GM23338 (cell line): ENCODE data around the gene FHIP1B. TPM values are rescaled to one million over a fixed set of nuclear protein-coding genes. Genes with fewer than 3 reads are reported as not detected.

ENCODE experiments used
- ATAC-seq: fragments of 200-7000 bp; cut with Tn5 transposase; 3 replicates; pipeline ENCODE4 v1.9.1; 2020
- DNase-seq: peaks from one replicate; pipeline ENCODE4 v3.0.0-alpha.2; 2015; ENCODE audit warnings: low spot score
- H2AFZ ChIP-seq: fragments of 200-600 bp; sonication (generic); 2 replicates; pipeline ENCODE4 v1.8.0; 2016; ENCODE audit warnings: antibody characterized with exemption, mild to moderate bottlenecking, moderate library complexity
- H3F3A ChIP-seq: fragments of 200-600 bp; sonication (generic); replicated peaks from 2 replicates; pipeline ENCODE4 v1.8.0; 2017; ENCODE audit warnings: antibody characterized with exemption, mixed run types, low read depth
- H3K27ac ChIP-seq: fragments of 200-600 bp; sonication (generic); 2 replicates; pipeline ENCODE4 v1.6.1; 2016; ENCODE audit warnings: low read depth
- H3K27me3 ChIP-seq: fragments of 200-600 bp; sonication (generic); 2 replicates; pipeline ENCODE4 v1.8.0; 2016; ENCODE audit warnings: mild to moderate bottlenecking, mixed run types, moderate library complexity; ENCODE audit not compliant: insufficient read depth
- H3K36me3 ChIP-seq: fragments of 200-600 bp; sonication (generic); 2 replicates; pipeline ENCODE4 v1.8.0; 2016; ENCODE audit warnings: mild to moderate bottlenecking; ENCODE audit not compliant: insufficient read depth
- H3K4me1 ChIP-seq: fragments of 200-600 bp; sonication (generic); 2 replicates; pipeline ENCODE4 v1.8.0; 2016; ENCODE audit warnings: mild to moderate bottlenecking, moderate library complexity; ENCODE audit not compliant: insufficient read depth
- H3K4me2 ChIP-seq: fragments of 200-600 bp; sonication (generic); 2 replicates; pipeline ENCODE4 v1.7.1; 2017; ENCODE audit warnings: mixed run types
- H3K4me3 ChIP-seq: fragments of 200-600 bp; sonication (generic); 2 replicates; pipeline ENCODE4 v1.6.1; 2016; ENCODE audit warnings: mixed run types
- H3K79me2 ChIP-seq: fragments of 200-600 bp; sonication (generic); replicated peaks from 2 replicates; pipeline ENCODE4 v1.8.0; 2017; ENCODE audit warnings: mild to moderate bottlenecking; ENCODE audit not compliant: insufficient read depth
- H3K9me2 ChIP-seq: fragments of 200-600 bp; sonication (generic); 2 replicates; pipeline ENCODE4 v1.8.0; 2017; ENCODE audit not compliant: insufficient read depth
- H4K20me1 ChIP-seq: fragments of 200-600 bp; sonication (generic); replicated peaks from 2 replicates; pipeline ENCODE4 v1.8.0; 2017; ENCODE audit warnings: mild to moderate bottlenecking; ENCODE audit not compliant: insufficient read depth
- H3K27ac Mint-ChIP-seq: 2 replicates; pipeline ENCODE4 v1.8.0; 2020; ENCODE audit warnings: inconsistent platforms, mild to moderate bottlenecking, moderate library complexity, mixed read lengths
- H3K27me3 Mint-ChIP-seq: 3 replicates; pipeline ENCODE4 v1.8.0; 2022; ENCODE audit warnings: low read depth, mild to moderate bottlenecking, moderate library complexity, mixed read lengths, inconsistent platforms; ENCODE audit not compliant: insufficient read depth, poor library complexity
- H3K36me3 Mint-ChIP-seq: 3 replicates; pipeline ENCODE4 v1.8.0; 2021; ENCODE audit warnings: low read depth, mild to moderate bottlenecking, inconsistent platforms, moderate library complexity, mixed read lengths
- H3K4me1 Mint-ChIP-seq: 3 replicates; pipeline ENCODE4 v1.8.0; 2020; ENCODE audit warnings: mild to moderate bottlenecking, inconsistent platforms, mixed read lengths
- H3K4me3 Mint-ChIP-seq: 3 replicates; pipeline ENCODE4 v1.8.0; 2021; ENCODE audit warnings: moderate library complexity, mild to moderate bottlenecking, inconsistent platforms, mixed read lengths
- H3K9me3 Mint-ChIP-seq: 3 replicates; pipeline ENCODE4 v1.8.0; 2020; ENCODE audit warnings: moderate library complexity, mild to moderate bottlenecking, inconsistent platforms, mixed read lengths
- CREB1 ChIP-seq: fragments of 250-450 bp; sonication (Bioruptor Pico); IDR thresholded peaks from 2 replicates; pipeline ENCODE4 v1.5.0; 2020; ENCODE audit warnings: low read depth, mild to moderate bottlenecking, moderate library complexity
- EZH2 ChIP-seq: fragments of 200-600 bp; sonication (generic); IDR thresholded peaks from one replicate; pipeline ENCODE4 v1.8.0; 2017; ENCODE audit warnings: antibody characterized with exemption, mild to moderate bottlenecking, low read depth; ENCODE audit not compliant: unreplicated experiment
- EZH2phosphoT487 ChIP-seq: fragments of 200-600 bp; sonication (generic); IDR thresholded peaks from one replicate; pipeline ENCODE4 v1.8.1; 2018; ENCODE audit warnings: antibody characterized with exemption; ENCODE audit not compliant: unreplicated experiment
- JUNB ChIP-seq: IDR thresholded peaks from one replicate; pipeline ENCODE4 v1.6.1; 2016; ENCODE audit warnings: antibody characterized with exemption; ENCODE audit not compliant: unreplicated experiment
- NANOG ChIP-seq: IDR thresholded peaks from 2 replicates; pipeline ENCODE4 v1.6.1; 2016; ENCODE audit warnings: antibody characterized with exemption, borderline replicate concordance
- POLR2AphosphoS5 ChIP-seq: IDR thresholded peaks from 2 replicates; pipeline ENCODE4 v1.6.1; 2016; ENCODE audit warnings: antibody characterized with exemption, low read depth
- STAT1 ChIP-seq: IDR thresholded peaks from one replicate; pipeline ENCODE4 v1.6.1; 2016; ENCODE audit warnings: antibody characterized with exemption; ENCODE audit not compliant: unreplicated experiment
- ZNF114 ChIP-seq: fragments of 250-450 bp; sonication (Bioruptor Pico); IDR thresholded peaks from 2 replicates; pipeline ENCODE4 v1.5.0; 2020; ENCODE audit warnings: mild to moderate bottlenecking, moderate library complexity
- ZNF331 ChIP-seq: fragments of 250-450 bp; sonication (Bioruptor Pico); IDR thresholded peaks from 2 replicates; pipeline ENCODE4 v1.5.0; 2020; ENCODE audit warnings: low read depth, mild to moderate bottlenecking, moderate library complexity
- polyA plus RNA-seq: library from polyadenylated mRNA; unstranded; fragments of >200 nt; fragmentation: Nextera tagmentation; extraction: Ambion mirVana; gene quantifications from 2 replicates; pipeline ENCODE4 v1.2.1, GENCODE V29; 2016
- total RNA-seq: library from RNA; depleted of rRNA; stranded (reverse); fragments of >200 nt; shearing (Covaris generic); gene quantifications from 2 replicates; pipeline ENCODE4 v1.2.3, GENCODE V29; 2014
- TF ChIP-seq, protein P1 (sequence below): IDR thresholded peaks from one replicate; pipeline ENCODE4 v1.6.1; 2018; ENCODE audit warnings: antibody characterized with exemption; ENCODE audit not compliant: unreplicated experiment
- TF ChIP-seq, protein P2 (sequence below), 2 experiments: fragments of 200-600 bp in 1 of 2; sonication (generic) in 1 of 2; conservative IDR thresholded peaks; 2 replicates each; pipeline versions ENCODE4 v1.5.1 to v1.6.1; 2016 to 2017; ENCODE audit warnings: antibody characterized with exemption in 2 of 2, low read depth in 2 of 2, mild to moderate bottlenecking in 2 of 2, moderate library complexity in 1 of 2
- TF ChIP-seq, protein P3 (sequence below): fragments of 250-450 bp; sonication (Bioruptor Pico); IDR thresholded peaks from 2 replicates; pipeline ENCODE4 v1.5.0; 2020; ENCODE audit warnings: mild to moderate bottlenecking, moderate library complexity
- TF ChIP-seq, protein P4 (sequence below): IDR thresholded peaks from 2 replicates; pipeline ENCODE4 v1.6.1; 2016; ENCODE audit warnings: antibody characterized with exemption

FHIP1B gene
- total and polyA plus RNA-seq, 2 experiments from 2014 or later, result 10.3 to 34.5 TPM

DNA sequence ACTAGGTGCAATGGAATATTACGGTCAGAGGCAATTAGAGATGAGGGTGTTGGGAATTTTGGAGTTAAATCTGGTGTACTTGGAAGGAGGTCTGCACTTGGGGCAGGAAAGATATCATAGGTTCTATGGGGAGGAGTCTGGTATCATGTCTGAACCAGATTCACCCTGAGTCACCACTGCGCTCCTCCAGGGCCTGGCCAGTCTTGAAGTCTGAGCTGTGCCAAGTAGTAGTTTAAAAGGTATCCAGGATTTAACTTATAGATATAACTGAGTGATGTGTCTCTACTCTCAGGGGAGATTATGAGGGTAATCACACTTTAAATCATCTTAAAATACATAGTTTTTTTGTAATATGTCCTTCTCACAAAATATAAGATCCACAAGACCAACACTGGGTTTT is 11.1 kb upstream of the FHIP1B start:
- Histone ChIP-seq H3F3A (no peaks in the 10 kb centered on the region), H4K20me1 (no peaks in the 10 kb centered on the region), H2AFZ (no peak overlapping the region), H3K4me2 (no peak overlapping the region), H3K4me3 (no peak overlapping the region), H3K9me2 (no peaks in the 10 kb centered on the region), H3K79me2 (no peaks in the 10 kb centered on the region), H3K4me1 (no peaks in the 10 kb centered on the region), H3K27me3 (no peaks in the 10 kb centered on the region), H3K27ac (no peak overlapping the region), H3K36me3 (no peaks in the 10 kb centered on the region)
- Mint-ChIP-seq H3K36me3 (no peaks in the 10 kb centered on the region), H3K9me3 (no peaks in the 10 kb centered on the region), H3K27ac (no peak overlapping the region), H3K27me3 (peaks cover 1% of the 10 kb centered on the region), H3K4me3 (no peak overlapping the region), H3K4me1 (peaks cover 11% of the 10 kb centered on the region)
- no peak for ATAC-seq
- no peak for TF ChIP-seq JUNB
- TF ChIP-seq, protein P1, sequence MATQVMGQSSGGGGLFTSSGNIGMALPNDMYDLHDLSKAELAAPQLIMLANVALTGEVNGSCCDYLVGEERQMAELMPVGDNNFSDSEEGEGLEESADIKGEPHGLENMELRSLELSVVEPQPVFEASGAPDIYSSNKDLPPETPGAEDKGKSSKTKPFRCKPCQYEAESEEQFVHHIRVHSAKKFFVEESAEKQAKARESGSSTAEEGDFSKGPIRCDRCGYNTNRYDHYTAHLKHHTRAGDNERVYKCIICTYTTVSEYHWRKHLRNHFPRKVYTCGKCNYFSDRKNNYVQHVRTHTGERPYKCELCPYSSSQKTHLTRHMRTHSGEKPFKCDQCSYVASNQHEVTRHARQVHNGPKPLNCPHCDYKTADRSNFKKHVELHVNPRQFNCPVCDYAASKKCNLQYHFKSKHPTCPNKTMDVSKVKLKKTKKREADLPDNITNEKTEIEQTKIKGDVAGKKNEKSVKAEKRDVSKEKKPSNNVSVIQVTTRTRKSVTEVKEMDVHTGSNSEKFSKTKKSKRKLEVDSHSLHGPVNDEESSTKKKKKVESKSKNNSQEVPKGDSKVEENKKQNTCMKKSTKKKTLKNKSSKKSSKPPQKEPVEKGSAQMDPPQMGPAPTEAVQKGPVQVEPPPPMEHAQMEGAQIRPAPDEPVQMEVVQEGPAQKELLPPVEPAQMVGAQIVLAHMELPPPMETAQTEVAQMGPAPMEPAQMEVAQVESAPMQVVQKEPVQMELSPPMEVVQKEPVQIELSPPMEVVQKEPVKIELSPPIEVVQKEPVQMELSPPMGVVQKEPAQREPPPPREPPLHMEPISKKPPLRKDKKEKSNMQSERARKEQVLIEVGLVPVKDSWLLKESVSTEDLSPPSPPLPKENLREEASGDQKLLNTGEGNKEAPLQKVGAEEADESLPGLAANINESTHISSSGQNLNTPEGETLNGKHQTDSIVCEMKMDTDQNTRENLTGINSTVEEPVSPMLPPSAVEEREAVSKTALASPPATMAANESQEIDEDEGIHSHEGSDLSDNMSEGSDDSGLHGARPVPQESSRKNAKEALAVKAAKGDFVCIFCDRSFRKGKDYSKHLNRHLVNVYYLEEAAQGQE, result no peak
- TF ChIP-seq CREB1 (CRISPR knock-in tag), result no peak
- TF ChIP-seq ZNF114 (CRISPR knock-in tag), result no peak
- TF ChIP-seq, protein P2, sequence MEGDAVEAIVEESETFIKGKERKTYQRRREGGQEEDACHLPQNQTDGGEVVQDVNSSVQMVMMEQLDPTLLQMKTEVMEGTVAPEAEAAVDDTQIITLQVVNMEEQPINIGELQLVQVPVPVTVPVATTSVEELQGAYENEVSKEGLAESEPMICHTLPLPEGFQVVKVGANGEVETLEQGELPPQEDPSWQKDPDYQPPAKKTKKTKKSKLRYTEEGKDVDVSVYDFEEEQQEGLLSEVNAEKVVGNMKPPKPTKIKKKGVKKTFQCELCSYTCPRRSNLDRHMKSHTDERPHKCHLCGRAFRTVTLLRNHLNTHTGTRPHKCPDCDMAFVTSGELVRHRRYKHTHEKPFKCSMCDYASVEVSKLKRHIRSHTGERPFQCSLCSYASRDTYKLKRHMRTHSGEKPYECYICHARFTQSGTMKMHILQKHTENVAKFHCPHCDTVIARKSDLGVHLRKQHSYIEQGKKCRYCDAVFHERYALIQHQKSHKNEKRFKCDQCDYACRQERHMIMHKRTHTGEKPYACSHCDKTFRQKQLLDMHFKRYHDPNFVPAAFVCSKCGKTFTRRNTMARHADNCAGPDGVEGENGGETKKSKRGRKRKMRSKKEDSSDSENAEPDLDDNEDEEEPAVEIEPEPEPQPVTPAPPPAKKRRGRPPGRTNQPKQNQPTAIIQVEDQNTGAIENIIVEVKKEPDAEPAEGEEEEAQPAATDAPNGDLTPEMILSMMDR (conservative IDR thresholded peaks at IDR 0.05; ENCODE audit: low read depth in 2 of 2), result no peak
- no peak for TF ChIP-seq ZNF331 (CRISPR knock-in tag)
- TF ChIP-seq EZH2phosphoT487, result no peak
- no peak for TF ChIP-seq NANOG
- TF ChIP-seq, protein P3, sequence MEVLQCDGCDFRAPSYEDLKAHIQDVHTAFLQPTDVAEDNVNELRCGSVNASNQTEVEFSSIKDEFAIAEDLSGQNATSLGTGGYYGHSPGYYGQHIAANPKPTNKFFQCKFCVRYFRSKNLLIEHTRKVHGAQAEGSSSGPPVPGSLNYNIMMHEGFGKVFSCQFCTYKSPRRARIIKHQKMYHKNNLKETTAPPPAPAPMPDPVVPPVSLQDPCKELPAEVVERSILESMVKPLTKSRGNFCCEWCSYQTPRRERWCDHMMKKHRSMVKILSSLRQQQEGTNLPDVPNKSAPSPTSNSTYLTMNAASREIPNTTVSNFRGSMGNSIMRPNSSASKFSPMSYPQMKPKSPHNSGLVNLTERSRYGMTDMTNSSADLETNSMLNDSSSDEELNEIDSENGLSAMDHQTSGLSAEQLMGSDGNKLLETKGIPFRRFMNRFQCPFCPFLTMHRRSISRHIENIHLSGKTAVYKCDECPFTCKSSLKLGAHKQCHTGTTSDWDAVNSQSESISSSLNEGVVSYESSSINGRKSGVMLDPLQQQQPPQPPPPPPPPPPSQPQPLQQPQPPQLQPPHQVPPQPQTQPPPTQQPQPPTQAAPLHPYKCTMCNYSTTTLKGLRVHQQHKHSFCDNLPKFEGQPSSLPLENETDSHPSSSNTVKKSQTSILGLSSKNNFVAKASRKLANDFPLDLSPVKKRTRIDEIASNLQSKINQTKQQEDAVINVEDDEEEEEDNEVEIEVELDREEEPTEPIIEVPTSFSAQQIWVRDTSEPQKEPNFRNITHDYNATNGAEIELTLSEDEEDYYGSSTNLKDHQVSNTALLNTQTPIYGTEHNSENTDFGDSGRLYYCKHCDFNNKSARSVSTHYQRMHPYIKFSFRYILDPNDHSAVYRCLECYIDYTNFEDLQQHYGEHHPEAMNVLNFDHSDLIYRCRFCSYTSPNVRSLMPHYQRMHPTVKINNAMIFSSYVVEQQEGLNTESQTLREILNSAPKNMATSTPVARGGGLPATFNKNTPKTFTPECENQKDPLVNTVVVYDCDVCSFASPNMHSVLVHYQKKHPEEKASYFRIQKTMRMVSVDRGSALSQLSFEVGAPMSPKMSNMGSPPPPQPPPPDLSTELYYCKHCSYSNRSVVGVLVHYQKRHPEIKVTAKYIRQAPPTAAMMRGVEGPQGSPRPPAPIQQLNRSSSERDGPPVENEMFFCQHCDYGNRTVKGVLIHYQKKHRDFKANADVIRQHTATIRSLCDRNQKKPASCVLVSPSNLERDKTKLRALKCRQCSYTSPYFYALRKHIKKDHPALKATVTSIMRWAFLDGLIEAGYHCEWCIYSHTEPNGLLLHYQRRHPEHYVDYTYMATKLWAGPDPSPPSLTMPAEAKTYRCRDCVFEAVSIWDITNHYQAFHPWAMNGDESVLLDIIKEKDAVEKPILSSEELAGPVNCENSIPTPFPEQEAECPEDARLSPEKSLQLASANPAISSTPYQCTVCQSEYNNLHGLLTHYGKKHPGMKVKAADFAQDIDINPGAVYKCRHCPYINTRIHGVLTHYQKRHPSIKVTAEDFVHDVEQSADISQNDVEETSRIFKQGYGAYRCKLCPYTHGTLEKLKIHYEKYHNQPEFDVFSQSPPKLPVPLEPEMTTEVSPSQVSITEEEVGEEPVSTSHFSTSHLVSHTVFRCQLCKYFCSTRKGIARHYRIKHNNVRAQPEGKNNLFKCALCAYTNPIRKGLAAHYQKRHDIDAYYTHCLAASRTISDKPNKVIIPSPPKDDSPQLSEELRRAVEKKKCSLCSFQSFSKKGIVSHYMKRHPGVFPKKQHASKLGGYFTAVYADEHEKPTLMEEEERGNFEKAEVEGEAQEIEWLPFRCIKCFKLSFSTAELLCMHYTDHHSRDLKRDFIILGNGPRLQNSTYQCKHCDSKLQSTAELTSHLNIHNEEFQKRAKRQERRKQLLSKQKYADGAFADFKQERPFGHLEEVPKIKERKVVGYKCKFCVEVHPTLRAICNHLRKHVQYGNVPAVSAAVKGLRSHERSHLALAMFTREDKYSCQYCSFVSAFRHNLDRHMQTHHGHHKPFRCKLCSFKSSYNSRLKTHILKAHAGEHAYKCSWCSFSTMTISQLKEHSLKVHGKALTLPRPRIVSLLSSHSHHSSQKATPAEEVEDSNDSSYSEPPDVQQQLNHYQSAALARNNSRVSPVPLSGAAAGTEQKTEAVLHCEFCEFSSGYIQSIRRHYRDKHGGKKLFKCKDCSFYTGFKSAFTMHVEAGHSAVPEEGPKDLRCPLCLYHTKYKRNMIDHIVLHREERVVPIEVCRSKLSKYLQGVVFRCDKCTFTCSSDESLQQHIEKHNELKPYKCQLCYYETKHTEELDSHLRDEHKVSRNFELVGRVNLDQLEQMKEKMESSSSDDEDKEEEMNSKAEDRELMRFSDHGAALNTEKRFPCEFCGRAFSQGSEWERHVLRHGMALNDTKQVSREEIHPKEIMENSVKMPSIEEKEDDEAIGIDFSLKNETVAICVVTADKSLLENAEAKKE (CRISPR knock-in tag), result no peak
- TF ChIP-seq, protein P4, sequence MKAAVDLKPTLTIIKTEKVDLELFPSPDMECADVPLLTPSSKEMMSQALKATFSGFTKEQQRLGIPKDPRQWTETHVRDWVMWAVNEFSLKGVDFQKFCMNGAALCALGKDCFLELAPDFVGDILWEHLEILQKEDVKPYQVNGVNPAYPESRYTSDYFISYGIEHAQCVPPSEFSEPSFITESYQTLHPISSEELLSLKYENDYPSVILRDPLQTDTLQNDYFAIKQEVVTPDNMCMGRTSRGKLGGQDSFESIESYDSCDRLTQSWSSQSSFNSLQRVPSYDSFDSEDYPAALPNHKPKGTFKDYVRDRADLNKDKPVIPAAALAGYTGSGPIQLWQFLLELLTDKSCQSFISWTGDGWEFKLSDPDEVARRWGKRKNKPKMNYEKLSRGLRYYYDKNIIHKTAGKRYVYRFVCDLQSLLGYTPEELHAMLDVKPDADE, result no peak
- TF ChIP-seq POLR2AphosphoS5, result no peak
- no peak for TF ChIP-seq EZH2
- no peak for TF ChIP-seq STAT1
- no peak for DNase-seq
